Heart right ventricle (tissue), 16 donors: ENCODE measurements around the gene TPX2. TPM values are rescaled to one million over a fixed set of nuclear protein-coding genes. Genes with fewer than 3 reads are reported as not detected.

Experiments used
- ATAC-seq, 8 donors: fragments of 200-7000 bp; cut with Tn5 transposase; one replicate each; pipeline ENCODE4 v1.9.1; 2020; ENCODE audit warnings: mild to moderate bottlenecking in 8 of 8, moderate library complexity in 8 of 8, moderate number of reproducible peaks in 1 of 8
- DNase-seq, 2 donors: peaks; one replicate each; pipeline ENCODE4 v3.0.0-alpha.2; 2020
- H3K27ac ChIP-seq, 10 donors: fragments of 200-600 bp; sonication (generic) in 2 of 10; one replicate each; pipeline versions ENCODE4 v1.5.0 to v1.8.0; 2020 to 2022; ENCODE audit warnings: mild to moderate bottlenecking in 3 of 10
- H3K27me3 ChIP-seq, 7 donors: fragments of 200-600 bp; one replicate each; pipeline ENCODE4 v1.8.0; 2021 to 2022; ENCODE audit warnings: mild to moderate bottlenecking in 2 of 7
- H3K36me3 ChIP-seq, 9 donors: fragments of 200-600 bp; sonication (generic) in 1 of 9; one replicate each; pipeline versions ENCODE4 v1.5.0 to v1.8.0; 2020 to 2022; ENCODE audit warnings: mild to moderate bottlenecking in 2 of 9
- H3K4me1 ChIP-seq, 9 donors: fragments of 200-600 bp; sonication (generic) in 1 of 9; one replicate each; pipeline versions ENCODE4 v1.5.0 to v1.8.0; 2020 to 2022; ENCODE audit warnings: mild to moderate bottlenecking in 4 of 9
- H3K4me3 ChIP-seq, 10 donors: fragments of 200-600 bp; sonication (generic) in 2 of 10; one replicate each; pipeline versions ENCODE4 v1.5.0 to v1.8.0; 2020 to 2022; ENCODE audit warnings: mild to moderate bottlenecking in 7 of 10, moderate library complexity in 2 of 10
- H3K9me3 ChIP-seq, 11 donors: fragments of 200-600 bp in 10 of 11; sonication (generic) in 2 of 11; one replicate each; pipeline versions ENCODE4 v1.5.0 to v1.8.0; 2013 to 2022; ENCODE audit warnings: mild to moderate bottlenecking in 2 of 11, control low read depth in 1 of 11, moderate library complexity in 1 of 11
- WGBS, 2 donors: extraction: QIAGEN DNeasy Blood & Tissue Kit; methylation state at CpG; one replicate each; pipeline ENCODE4 v1.1.7; 2013; ENCODE audit warnings: inconsistent platforms in 1 of 2; 5-methylcytosine and 5-hydroxymethylcytosine counted together
- intact Hi-C, 10 donors: fragments of 100-400 bp; cut with DNase I; formaldehyde crosslinking; loops; one replicate each; pipeline versions ENCODE4 v1.11.1 to v1.14.2; 2022
- polyA plus RNA-seq, 2 donors: library from polyadenylated mRNA; stranded (reverse); fragments of 200-250 nt; gene quantifications; one replicate each; pipeline ENCODE4 v1.2.3, GENCODE V29; 2013
- total RNA-seq, 10 donors: library from RNA; stranded (reverse); fragmentation: NEBNext Ultra II Directional in 3 of 10; extraction: Animal tissue kit (Norgen Biotek cat#: 25700) in 3 of 10; gene quantifications; one replicate each; pipeline versions ENCODE4 v1.2.1 to v1.2.4, GENCODE V29; 2021 to 2023
- TF ChIP-seq, protein P1 (sequence below), 9 donors: fragments of 200-600 bp; sonication (generic) in 2 of 9; IDR thresholded peaks; one replicate each; pipeline versions ENCODE4 v1.5.0 to v1.8.0; 2021 to 2022; ENCODE audit warnings: antibody characterized with exemption in 9 of 9, mild to moderate bottlenecking in 5 of 9, moderate library complexity in 1 of 9
- donor health status: Arrhythmogenic right ventricular cardiomyopathy.
- donor health status: ischemic (EF 13 %, LVEDD 7.1; RV severe dilation, severe dysfunction).
- donor health status: healthy with polysubstance abuse.
- donor health status: DM: no; HTN: yes; CAD: no.
- donor health status: DM: no; HTN: no; CAD: no.
- donor health status: ischemic (EF 25% LVEDD 6.9; RV normal size, moderate dysfunction).
- donor health status: ischemic (EF 25% LVEDD 5.7; RV mildly dilated, moderate dysfunction).
- donor health status: healthy.
- donor health status: DM: yes; HTN: yes; CAD: no.
- donor health status: Ischemic cardiomyopathy.
- donor health status: ischemic (EF 35%, LVEDD 5.7; RV mildly dilated, moderate dysfunction).
- donor health status: nonischemic (EF 11% LVEDD 7.7; RV severe dilation, severe dysfunction).
- donor health status: DM: yes; HTN: yes; CAD: no.
- donor health status: PGD.
- donor health status: ischemic (EF 29% LVEDD 5.4; RV normal size, mild dysfunction).
- donor health status: nonischemic (EF 23%, LVEDD 6.1; RV moderate dilation, normal function).

Gene TPX2
- total and polyA plus RNA-seq, 12 donors, result 0.17 to 9.6 (median 0.78) TPM

DNA sequence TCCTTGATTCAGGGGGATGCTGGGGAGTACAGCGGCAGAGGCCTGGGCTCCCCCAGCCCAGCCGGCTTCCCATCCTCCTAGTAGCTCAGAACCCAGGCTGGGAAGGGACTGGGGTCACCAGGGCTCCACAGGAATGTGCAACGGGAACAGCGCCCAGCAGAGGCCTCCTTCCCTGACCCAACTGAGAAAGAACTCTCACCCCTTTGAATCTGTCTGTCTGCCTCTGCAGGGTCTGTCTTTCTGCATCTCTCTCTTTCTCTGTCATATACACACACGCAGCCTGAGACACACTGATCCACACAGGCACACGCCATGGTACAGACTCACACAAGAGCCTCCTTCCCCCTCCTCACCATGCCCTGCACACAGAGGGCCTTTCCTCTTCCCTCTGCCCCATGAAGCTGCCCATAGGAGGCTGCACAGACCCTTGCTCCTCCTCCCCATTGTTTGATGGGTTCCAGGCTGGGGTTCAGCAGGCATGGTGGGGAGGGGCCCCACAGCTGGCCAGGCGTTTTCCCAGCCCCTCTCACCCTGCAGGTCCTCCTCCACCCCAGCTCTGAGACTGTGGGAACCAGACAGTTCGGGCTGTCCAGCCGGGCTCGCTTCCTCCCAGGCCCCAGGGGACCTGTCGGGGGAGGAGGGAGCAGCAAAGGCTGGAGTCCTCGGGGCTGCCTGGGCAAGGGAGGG, 103.5 kb downstream of the TPX2 start:
- TF ChIP-seq, protein P1, sequence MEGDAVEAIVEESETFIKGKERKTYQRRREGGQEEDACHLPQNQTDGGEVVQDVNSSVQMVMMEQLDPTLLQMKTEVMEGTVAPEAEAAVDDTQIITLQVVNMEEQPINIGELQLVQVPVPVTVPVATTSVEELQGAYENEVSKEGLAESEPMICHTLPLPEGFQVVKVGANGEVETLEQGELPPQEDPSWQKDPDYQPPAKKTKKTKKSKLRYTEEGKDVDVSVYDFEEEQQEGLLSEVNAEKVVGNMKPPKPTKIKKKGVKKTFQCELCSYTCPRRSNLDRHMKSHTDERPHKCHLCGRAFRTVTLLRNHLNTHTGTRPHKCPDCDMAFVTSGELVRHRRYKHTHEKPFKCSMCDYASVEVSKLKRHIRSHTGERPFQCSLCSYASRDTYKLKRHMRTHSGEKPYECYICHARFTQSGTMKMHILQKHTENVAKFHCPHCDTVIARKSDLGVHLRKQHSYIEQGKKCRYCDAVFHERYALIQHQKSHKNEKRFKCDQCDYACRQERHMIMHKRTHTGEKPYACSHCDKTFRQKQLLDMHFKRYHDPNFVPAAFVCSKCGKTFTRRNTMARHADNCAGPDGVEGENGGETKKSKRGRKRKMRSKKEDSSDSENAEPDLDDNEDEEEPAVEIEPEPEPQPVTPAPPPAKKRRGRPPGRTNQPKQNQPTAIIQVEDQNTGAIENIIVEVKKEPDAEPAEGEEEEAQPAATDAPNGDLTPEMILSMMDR (IDR thresholded peaks at IDR 0.05), result no peak
- DNase-seq, result peak; percentile 76 to 84
- ATAC-seq, result peak; percentile 66 to 86 (median 74)
- intact Hi-C loops, result loop anchor here in 1 of 10 donors (10.0 kb wide), 1 partner anchor 242 kb away; no protein-coding TSS in a partner anchor
- peaks cover 0 to 4% (median 0%) of the 10 kb centered on the region in 7 donors for H3K27me3 ChIP-seq
- 45 to 58% methylated on average over 12 of the region's 12 CpGs for WGBS, 2 donors
- peaks cover 6 to 78% (median 35%) of the 10 kb centered on the region in 9 donors for H3K4me1 ChIP-seq
- H3K36me3 ChIP-seq, result no peaks in the 10 kb centered on the region
- H3K27ac ChIP-seq, result peak overlapping the region; percentile 37 to 91 (median 78)
- H3K9me3 ChIP-seq, result no peaks in the 10 kb centered on the region
- H3K4me3 ChIP-seq, result peak overlapping the region in 8 of 10 donors; percentile 31 to 63 (median 54)

DNA sequence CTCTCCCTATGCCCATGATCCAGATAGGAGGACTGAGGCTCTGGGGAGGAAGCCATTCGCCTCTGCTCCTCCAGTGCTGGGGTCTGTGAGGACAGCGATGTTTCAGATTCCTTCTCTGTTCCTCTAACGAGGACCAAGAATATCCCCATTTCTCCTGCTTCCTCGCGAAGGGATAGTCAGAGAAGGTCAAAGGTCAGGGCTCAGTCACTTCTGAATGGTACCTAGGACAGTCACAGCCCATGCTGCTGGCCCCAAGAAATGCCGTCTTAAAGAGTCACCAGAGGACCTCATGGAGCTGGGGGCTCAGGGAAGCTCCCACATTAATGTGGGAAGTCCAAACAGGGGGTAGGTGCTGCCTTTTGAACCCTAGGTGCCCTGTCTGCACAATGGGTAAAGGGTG, 104.2 kb downstream of the TPX2 start:
- 58 to 62% methylated on average over 6 of the region's 6 CpGs for WGBS, 2 donors
- Histone ChIP-seq H3K9me3 (no peaks in the 10 kb centered on the region), H3K27me3 (peaks cover 0 to 4% (median 0%) of the 10 kb centered on the region in 7 donors), H3K4me1 (peaks cover 4 to 71% (median 28%) of the 10 kb centered on the region in 9 donors), H3K4me3 (peak overlapping the region in 9 of 10 donors; percentile 31 to 63 (median 51)), H3K27ac (peak overlapping the region; percentile 27 to 91 (median 78)), H3K36me3 (no peaks in the 10 kb centered on the region)
- no peak for DNase-seq
- ATAC-seq, result no peak
- TF ChIP-seq, protein P1 (IDR thresholded peaks at IDR 0.05), result no peak
- intact Hi-C loops, result loop anchor here in 1 of 10 donors (10.0 kb wide), 1 partner anchor 242 kb away; no protein-coding TSS in a partner anchor

- WGBS, 2 donors, result 79 to 87% methylated on average over 5 of the region's 5 CpGs
- Histone ChIP-seq H3K9me3 (no peaks in the 10 kb centered on the region), H3K27me3 (peaks cover 0 to 10% (median 5%) of the 10 kb centered on the region in 7 donors), H3K4me3 (peak overlapping the region in 9 of 10 donors; percentile 31 to 63 (median 51)), H3K27ac (peak overlapping the region; percentile 10 to 91 (median 78)), H3K4me1 (peaks cover 4 to 65% (median 27%) of the 10 kb centered on the region in 9 donors), H3K36me3 (no peaks in the 10 kb centered on the region)
- ATAC-seq (no peak), DNase-seq (no peak)
- intact Hi-C loops, result loop anchor here in 1 of 10 donors (10.0 kb wide), 1 partner anchor 241 kb away; no protein-coding TSS in a partner anchor
- TF ChIP-seq, protein P1 (IDR thresholded peaks at IDR 0.05), result no peak
These were observed 104.8 kb downstream of the TPX2 start for GRCh38 chr20:31843881-31844280.

GRCh38 chr20:31844737-31845299, 105.7 kb downstream of the TPX2 start:
- DNase-seq, result no peak
- H3K27ac ChIP-seq, result peak overlapping the region; percentile 27 to 91 (median 78)
- H3K4me1 ChIP-seq, result peaks cover 4 to 56% (median 27%) of the 10 kb centered on the region in 9 donors
- H3K9me3 ChIP-seq, result no peaks in the 10 kb centered on the region
- peaks cover 0 to 19% (median 14%) of the 10 kb centered on the region in 7 donors for H3K27me3 ChIP-seq
- H3K36me3 ChIP-seq, result no peaks in the 10 kb centered on the region
- intact Hi-C loops, result loop anchor here in 1 of 10 donors (10.0 kb wide), 1 partner anchor 240 kb away; no protein-coding TSS in a partner anchor
- TF ChIP-seq, protein P1 (IDR thresholded peaks at IDR 0.05), result no peak
- peak overlapping the region; percentile 18 to 63 (median 48) for H3K4me3 ChIP-seq
- no peak for ATAC-seq
- 85 to 86% methylated on average over 28 of the region's 28 CpGs for WGBS, 2 donors
